DMS 273 treated with DMSO at 0.1 percent for 48 hours (cell line): ENCODE data around the gene RPL19.

Experiments used
- DNase-seq: peaks from one replicate; lab custom pipeline; 2025; lab: John Stamatoyannopoulos, UW

RPL19 gene

DNA sequence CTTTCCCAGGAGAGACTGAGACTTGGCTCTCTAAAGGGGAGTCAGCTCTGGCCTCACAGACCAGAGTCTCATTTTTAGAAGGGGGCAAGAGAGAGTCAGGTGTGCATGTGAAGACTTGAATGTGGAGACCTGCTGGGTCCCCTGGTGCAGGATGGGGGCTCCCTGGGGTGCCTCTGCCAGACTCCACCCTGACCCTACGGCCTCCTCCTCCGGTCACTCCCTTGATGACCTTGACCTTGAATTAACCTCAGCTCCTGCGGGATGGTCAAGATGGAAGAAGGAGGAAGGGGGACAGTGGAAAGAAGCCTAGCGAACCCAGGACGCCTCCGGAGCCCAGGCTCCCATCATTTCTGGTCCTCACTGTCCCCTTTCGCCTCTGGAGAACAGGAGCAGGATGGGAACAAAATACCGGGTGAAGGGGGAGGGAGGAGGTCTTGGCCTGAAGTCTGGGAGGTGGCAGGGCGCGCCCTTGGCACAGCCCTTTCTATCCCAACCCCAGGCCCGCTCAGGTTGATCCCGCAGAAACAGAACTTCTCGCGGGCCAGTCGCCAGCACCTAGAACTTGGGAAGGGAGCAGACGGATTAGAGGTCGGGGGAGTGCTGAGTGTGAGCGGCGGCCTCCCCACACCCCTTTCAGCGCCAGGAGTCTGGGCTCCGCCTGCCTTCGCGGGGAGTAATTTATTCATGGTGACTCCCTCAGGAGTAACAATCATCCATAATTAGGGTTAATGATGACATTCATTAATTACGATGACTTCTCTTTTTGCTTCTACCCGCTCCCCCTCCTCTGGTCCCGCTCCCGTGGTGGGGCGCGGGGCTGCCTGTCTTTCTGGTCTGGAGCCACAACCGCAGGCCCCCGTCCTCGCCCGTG is 24.1 kb downstream of the RPL19 start:
- no peak for DNase-seq

- DNase-seq = no peak
Measured at GRCh38 chr17:39224778-39225307, 24.8 kb downstream of the RPL19 start.

DNA sequence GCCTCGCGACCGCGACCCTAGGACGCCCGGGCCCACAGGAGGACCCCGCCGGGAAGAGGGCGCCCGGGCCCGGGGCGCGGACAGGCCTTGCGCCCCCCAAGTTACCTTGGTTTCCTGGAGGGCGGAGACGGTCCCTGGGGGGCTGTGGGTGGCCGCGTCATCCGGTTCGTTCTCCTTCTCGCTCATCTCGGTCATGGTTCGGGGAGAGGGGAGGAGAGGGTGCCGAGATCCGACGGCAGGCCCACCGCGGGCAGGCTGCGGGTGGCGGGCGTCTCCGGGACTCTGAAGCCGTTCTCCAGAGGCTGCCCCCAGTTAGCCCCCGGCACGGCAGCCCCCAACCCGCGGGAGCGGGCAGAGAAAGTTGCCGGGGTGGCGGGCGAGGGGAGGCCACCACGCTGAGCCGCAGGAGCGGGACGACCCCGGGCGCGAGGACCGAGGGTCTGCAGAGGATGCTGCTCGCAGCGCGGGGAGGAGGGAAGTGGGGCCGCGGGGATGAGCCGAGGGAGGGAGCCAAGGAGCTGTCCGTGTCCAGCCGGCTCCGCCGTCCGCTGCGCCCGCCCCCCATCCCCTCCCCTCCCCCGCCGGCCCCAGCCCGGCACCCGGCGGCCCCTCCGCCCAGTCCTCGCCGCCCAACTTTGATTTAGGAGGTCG is 25.4 kb downstream of the RPL19 start, which contains the start of gene STAC2:
Gene STAC2, minus strand, starts transcription at position 638 of the 651 bp plus-strand sequence. Its CDS starts 443 bp downstream, at position 195.
- DNase-seq = no peak

DNA sequence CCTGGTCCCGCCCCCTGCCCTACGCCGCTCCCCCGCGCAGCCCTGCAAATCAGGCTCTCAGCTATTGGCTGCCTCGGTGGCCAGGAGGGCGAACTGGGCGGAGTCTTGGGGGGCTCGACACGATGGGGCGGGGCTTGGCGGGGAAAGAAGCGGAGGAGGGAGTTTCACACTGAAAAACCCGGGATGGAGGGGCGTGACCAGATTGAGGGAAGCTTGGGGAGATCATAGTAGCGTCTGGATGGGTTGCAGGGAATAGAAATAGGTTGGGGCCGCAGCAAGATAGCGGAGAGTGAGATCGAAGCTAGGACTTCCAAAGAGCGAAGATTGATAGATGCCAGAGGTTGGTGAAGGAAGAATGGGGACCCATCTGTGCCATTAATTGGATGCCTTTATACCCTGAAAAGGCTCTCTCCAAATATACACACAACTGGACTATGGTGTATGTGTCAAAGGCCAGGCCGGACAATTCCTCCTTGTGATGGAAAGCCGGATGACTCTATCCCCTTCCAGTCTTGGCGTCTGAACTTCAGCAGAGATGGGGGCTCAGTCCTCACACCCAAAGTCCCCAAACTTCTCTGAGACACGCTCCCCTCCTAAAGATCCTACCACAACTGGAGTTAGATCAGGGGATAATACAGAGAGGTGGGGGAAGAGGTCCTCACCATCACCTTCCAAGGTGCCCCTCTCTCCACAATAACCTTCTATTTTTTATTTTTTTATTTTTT is 26.0 kb downstream of the RPL19 start:
- peak; percentile 39 for DNase-seq

DNA sequence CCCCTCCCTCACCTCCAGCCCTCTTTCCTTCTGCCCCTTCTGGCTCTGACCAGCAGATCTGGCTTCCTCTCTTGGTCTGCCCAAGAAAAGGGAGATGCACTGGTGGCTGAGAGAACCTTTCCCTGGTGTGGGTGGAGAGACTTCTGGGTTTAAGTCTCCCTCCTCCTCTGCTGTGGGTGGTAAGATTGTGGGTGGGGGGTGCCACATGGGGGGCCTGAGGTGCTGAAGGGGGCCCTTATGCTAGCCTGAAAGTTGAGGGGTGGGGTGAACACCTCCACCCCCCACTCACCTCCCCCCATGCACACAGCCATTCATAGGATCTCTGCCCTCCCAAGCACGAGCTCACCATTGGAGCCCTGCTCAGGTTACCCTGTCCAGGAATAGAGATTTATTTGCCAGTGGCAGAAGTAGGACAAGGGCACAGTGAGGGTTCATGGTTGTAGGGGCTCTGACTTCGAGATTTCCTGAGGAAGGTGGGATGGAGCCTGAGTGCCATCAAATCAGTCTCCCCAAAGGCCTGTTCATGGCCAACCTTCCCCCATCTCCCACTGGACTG is 27.4 kb downstream of the RPL19 start:
- no peak for DNase-seq

- no peak for DNase-seq
Measured at GRCh38 chr17:39229274-39229913, 29.3 kb downstream of the RPL19 start.

- no peak for DNase-seq
Measured at GRCh38 chr17:39230361-39230760, 30.3 kb downstream of the RPL19 start.

GRCh38 chr17:39231091-39231561 is 31.0 kb downstream of the RPL19 start:
- DNase-seq = no peak

GRCh38 chr17:39231591-39232551 is 31.8 kb downstream of the RPL19 start:
- DNase-seq = no peak

DNA sequence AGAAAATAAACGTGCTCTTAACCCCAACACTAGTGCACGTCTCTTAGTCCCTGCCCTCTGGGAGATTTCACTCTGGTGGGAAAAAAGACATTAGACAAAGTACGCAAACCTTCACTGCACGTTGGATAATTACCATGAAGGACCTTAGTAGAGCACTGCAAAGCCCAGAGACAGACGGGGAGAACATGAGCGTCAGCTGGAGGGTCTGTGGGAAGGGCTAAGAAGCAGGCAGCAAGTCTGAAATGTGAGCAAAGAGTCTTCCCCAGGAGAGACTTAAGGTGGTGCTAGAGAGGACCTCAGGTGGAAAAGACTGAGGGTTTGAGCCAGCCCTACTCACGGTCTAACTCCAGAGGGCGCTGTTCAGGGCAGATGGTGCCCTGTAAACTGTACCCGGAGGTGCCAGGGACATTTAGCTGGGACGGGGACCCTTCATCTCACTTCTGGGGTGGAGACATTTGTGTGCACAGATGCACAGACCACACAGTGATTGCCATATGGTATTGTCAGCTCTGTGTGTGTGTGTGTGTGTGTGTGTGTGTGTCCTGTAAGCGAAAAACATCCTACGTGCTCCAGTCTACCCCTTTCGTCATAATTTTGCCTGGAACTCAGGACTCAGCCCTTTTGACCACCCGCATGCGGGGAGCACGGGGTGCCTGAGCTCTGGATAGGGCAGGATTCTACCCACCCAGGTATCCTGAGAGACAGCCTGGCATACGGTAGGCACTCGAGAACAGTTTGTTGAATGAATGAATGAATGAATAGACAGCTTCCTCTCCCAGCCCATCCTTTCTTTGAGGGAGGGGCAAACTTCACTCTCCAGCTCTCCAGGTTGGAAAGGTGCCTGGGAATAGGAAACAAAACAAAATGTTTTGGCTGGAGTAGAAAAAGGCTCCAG is 35.7 kb downstream of the RPL19 start:
- DNase-seq = peak; percentile 96

GRCh38 chr17:39236450-39236927 is 36.4 kb downstream of the RPL19 start:
- no peak for DNase-seq

GRCh38 chr17:39236981-39237441 is 36.9 kb downstream of the RPL19 start:
- no peak for DNase-seq

GRCh38 chr17:39237586-39237985 is 37.5 kb downstream of the RPL19 start:
- DNase-seq = no peak

GRCh38 chr17:39238311-39238972 is 38.4 kb downstream of the RPL19 start:
- no peak for DNase-seq

- no peak for DNase-seq
Measured at GRCh38 chr17:39239640-39240314, 39.7 kb downstream of the RPL19 start.

GRCh38 chr17:39240631-39241030 is 40.5 kb downstream of the RPL19 start:
- no peak for DNase-seq

- no peak for DNase-seq
Measured at GRCh38 chr17:39243155-39243554, 43.1 kb downstream of the RPL19 start.
